Measurements from ENCODE around the gene CBY2.
"Not testable (repeated sequence)": the region's sequence is repeated elsewhere in the genome, so short reads cannot be mapped to it uniquely, and the experiment has no call there.

Gene CBY2, protein sequence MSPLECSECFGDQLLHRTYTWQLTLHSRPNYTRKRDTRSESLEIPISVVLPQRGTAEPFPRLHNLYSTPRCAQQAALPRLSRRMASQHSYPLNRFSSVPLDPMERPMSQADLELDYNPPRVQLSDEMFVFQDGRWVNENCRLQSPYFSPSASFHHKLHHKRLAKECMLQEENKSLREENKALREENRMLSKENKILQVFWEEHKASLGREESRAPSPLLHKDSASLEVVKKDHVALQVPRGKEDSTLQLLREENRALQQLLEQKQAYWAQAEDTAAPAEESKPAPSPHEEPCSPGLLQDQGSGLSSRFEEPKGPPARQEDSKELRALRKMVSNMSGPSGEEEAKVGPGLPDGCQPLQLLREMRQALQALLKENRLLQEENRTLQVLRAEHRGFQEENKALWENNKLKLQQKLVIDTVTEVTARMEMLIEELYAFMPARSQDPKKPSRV

GRCh38 chr13:45702088-45702487, at the start of gene CBY2:
Gene CBY2 (plus strand): TSS chr13:45702320. CDS start chr13:45702391, 71 bp downstream.
- no peak for DNase-seq

- no peak for DNase-seq
These were observed 47.3 kb upstream of the CBY2 start for GRCh38 chr13:45654633-45655349.

- no peak for DNase-seq
These were observed 43.4 kb upstream of the CBY2 start for GRCh38 chr13:45658586-45659235.

- DNase-seq: no peak
These were observed 42.6 kb upstream of the CBY2 start for GRCh38 chr13:45659536-45659935.

DNA sequence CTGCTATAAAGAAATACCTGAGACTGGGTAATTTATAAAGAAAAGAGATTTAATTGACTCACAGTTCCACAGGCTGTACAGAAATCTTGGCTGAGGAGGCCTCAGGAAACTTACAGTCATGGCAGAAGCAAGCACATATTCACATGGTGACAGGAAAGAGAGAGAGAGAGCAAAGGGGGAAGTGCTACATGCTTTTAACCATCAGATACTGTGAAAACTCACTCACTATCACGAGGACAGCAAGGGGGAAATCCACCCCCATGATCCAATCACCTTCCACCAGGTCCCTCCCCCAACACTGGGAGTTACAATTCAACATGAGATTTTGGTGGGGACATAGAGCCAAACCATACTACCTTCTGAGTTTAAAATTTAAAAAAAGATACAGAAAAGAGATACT, 41.7 kb upstream of the CBY2 start:
- not testable (repeated sequence) for DNase-seq

GRCh38 chr13:45662162-45662561, 40.0 kb upstream of the CBY2 start:
- DNase-seq: no peak

DNA sequence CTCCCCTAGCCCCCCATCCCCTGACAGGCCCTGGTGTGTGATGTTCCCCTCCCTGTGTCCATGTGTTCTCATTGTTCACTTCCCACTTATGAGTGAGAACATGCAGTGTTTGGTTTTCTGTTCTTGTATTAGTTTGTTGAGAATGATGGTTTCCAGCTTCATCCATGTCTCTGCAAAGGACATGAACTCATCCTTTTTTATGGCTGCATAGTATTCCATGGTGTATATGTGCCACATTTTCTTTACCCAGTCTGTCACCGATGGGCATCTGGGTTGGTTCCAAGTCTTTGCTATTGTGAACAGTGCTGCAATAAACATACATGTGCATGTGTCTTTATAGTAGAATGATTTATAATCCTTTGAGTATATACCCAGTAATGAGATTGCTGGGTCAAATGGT, 39.2 kb upstream of the CBY2 start:
- DNase-seq: not testable (repeated sequence)

DNA sequence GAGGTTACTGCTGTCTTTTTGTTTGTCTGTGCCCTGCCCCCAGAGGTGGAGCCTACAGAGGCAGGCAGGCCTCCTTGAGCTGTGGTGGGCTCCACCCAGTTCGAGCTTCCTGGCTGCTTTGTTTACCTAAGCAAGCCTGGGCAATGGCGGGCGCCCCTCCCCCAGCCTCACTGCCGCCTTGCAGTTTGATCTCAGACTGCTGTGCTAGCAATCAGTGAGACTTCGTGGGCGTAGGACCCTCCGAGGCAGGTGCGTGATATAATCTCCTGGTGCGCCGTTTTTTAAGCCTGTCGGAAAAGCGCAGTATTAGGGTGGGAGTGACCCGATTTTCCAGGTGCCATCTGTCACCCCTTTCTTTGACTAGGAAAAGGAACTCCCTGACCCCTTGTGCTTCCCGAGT, 32.5 kb upstream of the CBY2 start:
- DNase-seq: not testable (repeated sequence)

GRCh38 chr13:45670189-45670885, 31.8 kb upstream of the CBY2 start:
- DNase-seq: no peak

- DNase-seq: no peak
These were observed 27.2 kb upstream of the CBY2 start for GRCh38 chr13:45674908-45675307.

- DNase-seq: no peak
These were observed 23.8 kb upstream of the CBY2 start for GRCh38 chr13:45678282-45678681.

GRCh38 chr13:45681113-45681512, 21.0 kb upstream of the CBY2 start:
- no peak for DNase-seq

GRCh38 chr13:45682494-45683008, 19.6 kb upstream of the CBY2 start:
- no peak for DNase-seq

- no peak for DNase-seq
These were observed 18.4 kb upstream of the CBY2 start for GRCh38 chr13:45683701-45684100.

DNA sequence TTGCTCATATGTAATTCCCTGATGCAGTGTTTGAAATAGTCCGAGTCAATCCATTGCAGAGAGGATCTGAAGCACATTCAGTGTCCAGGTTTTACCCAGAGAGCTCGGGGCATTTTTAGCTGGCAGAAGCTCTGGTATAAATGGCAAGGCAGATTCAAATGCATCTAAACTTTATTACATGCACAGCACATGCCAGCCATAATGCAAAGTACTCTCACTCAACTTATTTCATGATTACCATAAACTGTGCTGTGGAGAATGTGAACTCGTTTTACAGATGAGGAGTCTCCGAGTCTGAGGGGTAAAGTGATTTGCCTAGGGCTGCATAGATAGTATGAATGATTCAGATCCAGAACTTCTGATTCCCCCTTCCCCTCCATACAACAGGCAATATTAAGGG, 13.5 kb upstream of the CBY2 start:
- no peak for DNase-seq

DNA sequence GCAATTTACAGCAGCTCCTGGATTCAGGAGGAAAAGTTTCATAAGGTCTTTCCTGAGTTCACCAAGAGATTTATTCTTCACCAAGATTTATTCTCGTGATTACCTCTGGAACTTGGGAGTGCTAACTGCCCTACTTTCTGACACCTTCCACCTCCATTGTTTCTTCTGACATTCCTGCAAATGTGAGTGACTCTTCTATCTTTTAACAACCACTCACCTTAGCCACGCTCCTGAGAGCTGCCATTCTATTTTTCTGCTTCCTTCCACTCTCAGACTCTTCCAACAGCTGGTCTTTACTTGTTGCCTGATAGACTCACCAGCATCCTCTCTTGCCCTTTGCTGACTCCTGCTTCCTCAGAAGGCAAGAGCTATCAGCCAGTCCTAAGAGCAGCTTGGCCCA, 11.5 kb upstream of the CBY2 start:
- DNase-seq: no peak

DNA sequence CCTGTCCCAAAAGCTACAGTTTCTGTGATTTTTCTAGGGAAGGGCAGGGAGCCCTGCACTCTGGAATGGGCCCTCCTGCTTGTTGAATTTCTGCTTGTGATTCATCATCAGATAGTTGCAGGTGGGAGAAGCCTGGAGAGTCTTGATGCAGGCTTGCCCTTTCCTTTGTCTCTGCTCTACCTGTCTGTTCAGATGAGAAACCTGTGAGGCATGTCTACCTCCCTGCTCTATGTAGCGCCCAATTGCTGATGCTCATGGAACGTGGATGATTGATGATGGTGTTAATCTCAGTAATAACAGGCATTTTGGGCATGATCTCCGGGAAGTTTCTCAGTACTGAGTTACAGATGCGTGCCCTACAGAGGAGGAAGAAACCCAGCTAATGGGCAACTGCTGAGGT, 10.9 kb upstream of the CBY2 start:
- no peak for DNase-seq

DNA sequence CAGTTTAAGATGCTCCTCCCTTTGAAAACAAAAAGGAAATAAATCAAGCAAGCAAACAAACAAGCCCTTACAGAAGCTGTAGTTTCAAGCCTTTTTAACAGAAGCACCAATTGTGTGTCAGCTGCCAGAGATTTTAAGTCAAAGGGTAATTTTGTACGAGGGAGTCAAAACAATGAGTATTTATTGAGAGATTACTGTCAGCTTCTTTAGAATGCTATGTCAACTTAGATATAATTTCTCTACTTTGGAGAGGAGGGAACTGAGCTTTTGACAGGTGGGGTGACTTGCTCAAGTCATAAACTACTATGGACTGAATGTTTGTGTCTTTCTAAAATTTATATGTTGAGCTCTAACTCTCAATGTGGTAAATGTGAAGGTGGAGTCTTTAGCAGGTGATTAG, 10.5 kb upstream of the CBY2 start:
- DNase-seq: no peak

DNA sequence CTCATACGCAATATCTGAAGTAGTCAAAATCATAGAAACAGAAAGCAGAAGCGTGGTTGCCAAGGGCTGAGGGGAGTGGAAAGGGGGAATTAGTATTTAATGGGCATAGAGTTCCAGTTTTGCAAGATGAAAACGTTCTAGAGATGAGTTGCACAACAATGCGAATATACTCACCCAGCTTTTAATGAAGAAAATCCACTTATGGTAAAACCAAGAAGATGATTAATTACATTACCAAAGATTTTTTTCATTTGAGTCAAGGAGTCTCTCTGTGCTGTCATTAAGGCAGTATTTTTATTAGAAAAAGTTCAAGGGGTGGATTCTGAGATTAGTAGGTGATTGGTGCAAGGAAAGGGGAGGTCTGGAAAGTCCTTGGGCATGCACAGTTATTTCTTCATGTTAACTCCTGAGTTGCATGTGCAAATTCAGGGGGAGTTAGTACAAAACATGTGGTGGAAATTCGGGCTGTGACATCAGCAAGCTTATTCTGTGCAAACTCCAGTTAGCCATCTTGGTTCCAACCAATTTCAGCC, 6.9 kb upstream of the CBY2 start:
- DNase-seq: no peak

- DNase-seq: no peak
These were observed 5.4 kb upstream of the CBY2 start for GRCh38 chr13:45696610-45697226.

DNA sequence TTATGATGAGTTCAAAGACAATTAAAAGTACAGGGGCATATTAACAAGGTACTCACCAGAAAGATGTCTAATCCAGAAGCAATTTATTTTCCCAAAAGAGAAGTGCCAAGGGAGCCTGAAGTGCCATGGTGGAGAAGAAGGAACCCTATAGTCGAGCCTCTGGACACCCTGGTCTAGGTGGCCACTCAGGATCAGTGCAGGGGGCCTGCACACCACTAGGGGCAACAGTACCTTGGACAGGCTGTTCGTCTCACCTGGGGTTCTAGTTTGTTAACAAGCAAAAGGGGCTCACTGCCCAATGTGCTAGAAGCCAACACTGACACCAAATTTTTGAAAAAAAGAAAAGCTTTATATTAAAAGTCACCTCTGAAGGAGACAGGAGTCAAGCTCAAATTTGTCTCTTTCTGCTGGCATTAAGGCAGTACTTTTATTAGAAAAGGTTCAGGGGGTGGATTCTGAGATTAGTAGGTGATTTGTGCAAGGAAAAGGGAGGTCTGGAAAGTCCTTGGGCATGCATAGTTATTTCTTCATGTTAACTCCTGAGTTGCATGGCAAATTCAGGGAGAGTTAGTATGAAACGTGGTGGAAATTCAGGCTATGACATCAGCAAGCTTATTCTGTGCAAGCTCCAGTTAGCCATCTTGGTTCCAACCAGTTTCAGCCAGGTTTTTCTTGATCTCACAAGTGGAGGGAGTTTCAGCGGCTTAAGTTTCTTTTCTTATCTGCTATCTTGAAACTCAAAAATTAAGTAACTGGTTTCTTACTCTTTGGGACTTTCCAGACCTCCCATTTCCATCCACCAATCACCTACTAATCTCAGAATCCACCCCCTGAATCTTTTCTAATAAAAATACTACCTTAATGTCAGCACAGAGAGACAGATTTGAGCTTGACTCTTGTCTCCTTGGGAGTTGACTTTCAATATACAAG, 884 bp upstream of the CBY2 start:
- no peak for DNase-seq

Measured in activated naive CD4-positive, alpha-beta T cell treated with anti-CD3 and anti-CD28 coated beads, Interleukin-2, amount 50 U/mL, for 16 hours (primary cell).